GM23248 (cell line): ENCODE measurements around the gene ST6GALNAC4. TPM values are rescaled to one million over a fixed set of nuclear protein-coding genes. Genes with fewer than 3 reads are reported as not detected.

ENCODE experiments used
- DNase-seq: peaks from one replicate; pipeline ENCODE4 v3.0.0-alpha.2; 2015
- H2AFZ ChIP-seq: fragments of 200-600 bp; sonication (generic); 2 replicates; pipeline ENCODE4 v1.6.1; 2016; ENCODE audit warnings: antibody characterized with exemption
- H3F3A ChIP-seq: fragments of 200-600 bp; sonication (generic); 2 replicates; pipeline ENCODE4 v1.6.1; 2016; ENCODE audit warnings: mild to moderate bottlenecking, antibody characterized with exemption, mixed run types; ENCODE audit not compliant: insufficient read depth
- H3K27ac ChIP-seq: fragments of 200-600 bp; sonication (generic); 2 replicates; pipeline ENCODE4 v1.5.1; 2016; ENCODE audit warnings: mild to moderate bottlenecking
- H3K27me3 ChIP-seq: fragments of 200-600 bp; sonication (generic); replicated peaks from 2 replicates; pipeline ENCODE4 v1.6.1; 2016; ENCODE audit warnings: mild to moderate bottlenecking; ENCODE audit not compliant: insufficient read depth
- H3K36me3 ChIP-seq: fragments of 200-600 bp; sonication (generic); 2 replicates; pipeline ENCODE4 v1.6.1; 2016; ENCODE audit warnings: low read depth, mild to moderate bottlenecking
- H3K4me1 ChIP-seq: fragments of 200-600 bp; sonication (generic); 2 replicates; pipeline ENCODE4 v1.6.1; 2016; ENCODE audit warnings: mild to moderate bottlenecking; ENCODE audit not compliant: insufficient read depth
- H3K4me2 ChIP-seq: fragments of 200-600 bp; sonication (generic); one replicate; pipeline ENCODE4 v1.6.1; 2016; ENCODE audit warnings: mild to moderate bottlenecking; ENCODE audit not compliant: unreplicated experiment
- H3K4me3 ChIP-seq: fragments of 200-600 bp; sonication (generic); 2 replicates; pipeline ENCODE4 v1.5.1; 2016; ENCODE audit warnings: mild to moderate bottlenecking
- H3K79me2 ChIP-seq: fragments of 200-600 bp; sonication (generic); 2 replicates; pipeline ENCODE4 v1.6.1; 2016; ENCODE audit warnings: mild to moderate bottlenecking; ENCODE audit not compliant: insufficient read depth
- H3K9ac ChIP-seq: fragments of 200-600 bp; sonication (generic); 2 replicates; pipeline ENCODE4 v1.6.1; 2016; ENCODE audit warnings: mild to moderate bottlenecking
- H3K9me2 ChIP-seq: fragments of 200-600 bp; sonication (generic); 2 replicates; pipeline ENCODE4 v1.6.1; 2016; ENCODE audit warnings: mixed run types, mild to moderate bottlenecking, moderate library complexity; ENCODE audit not compliant: insufficient read depth
- H3K9me3 ChIP-seq: fragments of 200-600 bp; sonication (generic); one replicate; pipeline ENCODE4 v1.6.1; 2017; ENCODE audit warnings: low read depth
- H4K20me1 ChIP-seq: fragments of 200-600 bp; sonication (generic); 2 replicates; pipeline ENCODE4 v1.6.0; 2016; ENCODE audit not compliant: insufficient read depth
- EZH2 ChIP-seq: fragments of 200-600 bp; sonication (generic); IDR thresholded peaks from 2 replicates; pipeline ENCODE4 v1.6.1; 2018; ENCODE audit warnings: antibody characterized with exemption, mild to moderate bottlenecking; ENCODE audit not compliant: insufficient read depth, poor library complexity, severe bottlenecking
- EZH2phosphoT487 ChIP-seq: fragments of 200-600 bp; sonication (generic); IDR thresholded peaks from 2 replicates; pipeline ENCODE4 v1.6.1; 2018; ENCODE audit warnings: antibody characterized with exemption, moderate library complexity, mild to moderate bottlenecking, low read depth; ENCODE audit not compliant: insufficient read depth
- WGBS, 2 experiments: methylation state at CpG; one replicate each; pipeline ENCODE4 v1.1.6; 2015 to 2017; ENCODE audit warnings: low lambda C conversion rate in 2 of 2, low coverage in 1 of 2; ENCODE audit errors: missing lambda C conversion rate in 2 of 2; 5-methylcytosine and 5-hydroxymethylcytosine counted together
- in situ Hi-C: fragments of 300-500 bp; cut with MboI; formaldehyde crosslinking; loops from 2 replicates; pipeline ENCODE4 v1.15.0; 2020
- polyA plus RNA-seq: library from polyadenylated mRNA; unstranded; fragments of >200 nt; fragmentation: Nextera tagmentation; extraction: Ambion mirVana; gene quantifications from 2 replicates; pipeline ENCODE4 v1.2.1, GENCODE V29; 2016
- total RNA-seq: library from RNA; depleted of rRNA; stranded (reverse); fragments of >200 nt; shearing (Covaris generic); gene quantifications from 2 replicates; pipeline ENCODE4 v1.2.3, GENCODE V29; 2014

The ST6GALNAC4 gene
- total and polyA plus RNA-seq, 2 experiments from 2014 or later: 33.7 to 61.0 TPM

- Histone ChIP-seq H3F3A (peaks cover 9% of the 10 kb centered on the region; the same call in 1 of the 2 replicates), H3K4me2 (no peak overlapping the region), H3K36me3 (no peaks in the 10 kb centered on the region), H3K9me3 (no peaks in the 10 kb centered on the region), H2AFZ (peak overlapping the region; percentile 20; the same call in 1 of the 2 replicates), H3K9ac (peak overlapping the region; percentile 1; the same call in 1 of the 2 replicates), H3K79me2 (no peaks in the 10 kb centered on the region), H3K27ac (peak overlapping the region; percentile 25; the same call in 1 of the 2 replicates), H4K20me1 (no peaks in the 10 kb centered on the region), H3K4me3 (no peak overlapping the region), H3K4me1 (peaks cover 32% of the 10 kb centered on the region), H3K9me2 (no peaks in the 10 kb centered on the region), H3K27me3 (no peaks in the 10 kb centered on the region)
- WGBS, 2 experiments: 47 to 49% methylated on average over 14 to 17 of the region's 17 CpGs
- no peak for TF ChIP-seq EZH2
- no peak for TF ChIP-seq EZH2phosphoT487
- in situ Hi-C loops: no loop called here
- DNase-seq: peak; percentile 36
Measured at GRCh38 chr9:127903557-127904475, 13.0 kb downstream of the ST6GALNAC4 start.

GRCh38 chr9:127899128-127899943 is 17.5 kb downstream of the ST6GALNAC4 start, which contains the start of gene ST6GALNAC6:
Gene ST6GALNAC6, minus strand, starts transcription at chr9:127899603. Its CDS starts 1,622 bp downstream, at chr9:127897981.
- peak within 1 kb of the TSS; percentile 68 for H2AFZ ChIP-seq

GRCh38 chr9:127898433-127899127 is 18.3 kb downstream of the ST6GALNAC4 start:
- Histone ChIP-seq H4K20me1 (no peaks in the 10 kb centered on the region), H3K79me2 (peaks cover 38% of the 10 kb centered on the region), H3K4me3 (peak overlapping the region; percentile 89), H3K36me3 (peaks cover 21% of the 10 kb centered on the region; the same call in 1 of the 2 replicates), H2AFZ (no peak overlapping the region), H3K27me3 (no peaks in the 10 kb centered on the region), H3K27ac (peak overlapping the region; percentile 97), H3K4me1 (peaks cover 34% of the 10 kb centered on the region), H3K9me3 (no peaks in the 10 kb centered on the region), H3F3A (peaks cover 5% of the 10 kb centered on the region; the same call in 1 of the 2 replicates), H3K9ac (peak overlapping the region; percentile 100), H3K9me2 (no peaks in the 10 kb centered on the region), H3K4me2 (peak overlapping the region; percentile 87)
- WGBS, 2 experiments: 1% methylated on average over 31 to 32 of the region's 32 CpGs
- in situ Hi-C loops: no loop called here
- peak; percentile 94 for DNase-seq
- TF ChIP-seq EZH2phosphoT487: no peak
- no peak for TF ChIP-seq EZH2

More at GRCh38 chr9:127899128-127899943, 17.5 kb downstream of the ST6GALNAC4 start, which contains the start of gene ST6GALNAC6:
- Histone ChIP-seq H3K4me3 (peak within 1 kb of the TSS; percentile 89), H3K9ac (peak within 1 kb of the TSS; percentile 100), H4K20me1 (no peaks in the 10 kb centered on the region), H3K27ac (peak within 1 kb of the TSS; percentile 97), H3K27me3 (no peaks in the 10 kb centered on the region), H3K36me3 (peaks cover 13% of the 10 kb centered on the region; the same call in 1 of the 2 replicates), H3F3A (peaks cover 5% of the 10 kb centered on the region; the same call in 1 of the 2 replicates), H3K79me2 (peaks cover 36% of the 10 kb centered on the region), H3K4me1 (peaks cover 35% of the 10 kb centered on the region), H3K9me3 (no peaks in the 10 kb centered on the region), H3K9me2 (no peaks in the 10 kb centered on the region), H3K4me2 (peak within 1 kb of the TSS; percentile 87)
- in situ Hi-C loops: no loop called here
- TF ChIP-seq EZH2 (no peak), EZH2phosphoT487 (no peak)
- DNase-seq: peak; percentile 91
- WGBS, 2 experiments: 2 to 5% methylated on average over 12 to 30 of the region's 89 CpGs
